Hepatocyte (in vitro differentiated cells): ENCODE measurements around the gene GOLGA8R.
"Not testable (repeated sequence)": the region's sequence is repeated elsewhere in the genome, so short reads cannot be mapped to it uniquely, and the experiment has no call there.

Experiments used
- EZH2 ChIP-seq: fragments of 200-600 bp; sonication (generic); IDR thresholded peaks from 2 replicates; pipeline ENCODE4 v1.6.1; 2016; ENCODE audit warnings: antibody characterized with exemption, mild to moderate bottlenecking, borderline replicate concordance
- TF ChIP-seq, protein P1 (sequence below): fragments of 200-600 bp; sonication (generic); IDR thresholded peaks from 2 replicates; pipeline ENCODE4 v1.5.1; 2016; ENCODE audit warnings: antibody characterized with exemption, mild to moderate bottlenecking; ENCODE audit not compliant: poor library complexity

- TF ChIP-seq, protein P1, sequence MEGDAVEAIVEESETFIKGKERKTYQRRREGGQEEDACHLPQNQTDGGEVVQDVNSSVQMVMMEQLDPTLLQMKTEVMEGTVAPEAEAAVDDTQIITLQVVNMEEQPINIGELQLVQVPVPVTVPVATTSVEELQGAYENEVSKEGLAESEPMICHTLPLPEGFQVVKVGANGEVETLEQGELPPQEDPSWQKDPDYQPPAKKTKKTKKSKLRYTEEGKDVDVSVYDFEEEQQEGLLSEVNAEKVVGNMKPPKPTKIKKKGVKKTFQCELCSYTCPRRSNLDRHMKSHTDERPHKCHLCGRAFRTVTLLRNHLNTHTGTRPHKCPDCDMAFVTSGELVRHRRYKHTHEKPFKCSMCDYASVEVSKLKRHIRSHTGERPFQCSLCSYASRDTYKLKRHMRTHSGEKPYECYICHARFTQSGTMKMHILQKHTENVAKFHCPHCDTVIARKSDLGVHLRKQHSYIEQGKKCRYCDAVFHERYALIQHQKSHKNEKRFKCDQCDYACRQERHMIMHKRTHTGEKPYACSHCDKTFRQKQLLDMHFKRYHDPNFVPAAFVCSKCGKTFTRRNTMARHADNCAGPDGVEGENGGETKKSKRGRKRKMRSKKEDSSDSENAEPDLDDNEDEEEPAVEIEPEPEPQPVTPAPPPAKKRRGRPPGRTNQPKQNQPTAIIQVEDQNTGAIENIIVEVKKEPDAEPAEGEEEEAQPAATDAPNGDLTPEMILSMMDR = not testable (repeated sequence)
- not testable (repeated sequence) for TF ChIP-seq EZH2
Observed at GRCh38 chr15:30374862-30375261, 39.2 kb downstream of the GOLGA8R start.
